GM12878 (cell line): ENCODE results near the gene VPS52. TPM values are rescaled to one million over a fixed set of nuclear protein-coding genes. Genes with fewer than 3 reads are reported as not detected.
A peak's percentile ranks its signal among the peaks of the same experiment; 100 is the strongest.

Experiments used
- BCL3 ChIP-seq: IDR thresholded peaks from 2 replicates; pipeline ENCODE4 v1.6.1; 2011; ENCODE audit warnings: borderline replicate concordance, low read depth, mild to moderate bottlenecking, moderate library complexity, low read length; ENCODE audit not compliant: insufficient read depth, poor library complexity, severe bottlenecking
- CEBPB ChIP-seq, 2 experiments: fragments of 150-350 bp in 1 of 2; IDR thresholded peaks; 2 replicates each; pipeline ENCODE4 v1.6.1; 2012 to 2014; ENCODE audit warnings: low read depth in 2 of 2, low read length in 2 of 2, borderline replicate concordance in 1 of 2, inconsistent platforms in 1 of 2
- E2F8 ChIP-seq: fragments of 450-650 bp; IDR thresholded peaks from 2 replicates; pipeline ENCODE4 v1.6.1; 2018; ENCODE audit warnings: mild to moderate bottlenecking, low read depth, moderate library complexity; ENCODE audit not compliant: partially characterized antibody
- E4F1 ChIP-seq: fragments of 450-650 bp; IDR thresholded peaks from 2 replicates; pipeline ENCODE4 v1.6.1; 2018; ENCODE audit warnings: borderline replicate concordance, mild to moderate bottlenecking; ENCODE audit not compliant: partially characterized antibody
- FOXM1 ChIP-seq: IDR thresholded peaks from 2 replicates; pipeline ENCODE4 v1.6.1; 2012; ENCODE audit warnings: low read depth, mild to moderate bottlenecking, inconsistent platforms, low read length, moderate library complexity
- GABPA ChIP-seq: IDR thresholded peaks from 2 replicates; pipeline ENCODE4 v1.6.1; 2014; ENCODE audit warnings: antibody characterized with exemption, low read depth, mild to moderate bottlenecking, inconsistent platforms
- HCFC1 ChIP-seq: fragments of 150-350 bp; IDR thresholded peaks from 2 replicates; pipeline ENCODE4 v1.6.1; 2014; ENCODE audit warnings: low read length
- HDAC6 ChIP-seq: fragments of 200-600 bp; sonication (generic); IDR thresholded peaks from one replicate; pipeline ENCODE4 v1.8.0; 2017; ENCODE audit warnings: antibody characterized with exemption; ENCODE audit not compliant: unreplicated experiment
- JUND ChIP-seq: IDR thresholded peaks from 2 replicates; pipeline ENCODE4 v1.6.1; 2012; ENCODE audit warnings: low read depth, mild to moderate bottlenecking, low read length, improper control_type of control experiment, moderate library complexity
- NFYB ChIP-seq: IDR thresholded peaks from 2 replicates; pipeline ENCODE4 v1.6.1; 2011; ENCODE audit warnings: low read depth, mild to moderate bottlenecking, low read length, improper control_type of control experiment, moderate library complexity; ENCODE audit not compliant: insufficient read depth
- RAD21 ChIP-seq: IDR thresholded peaks from 2 replicates; pipeline ENCODE4 v1.6.1; 2011; ENCODE audit warnings: mild to moderate bottlenecking, low read depth, low read length, moderate library complexity; ENCODE audit not compliant: insufficient read depth
- RB1 ChIP-seq: fragments of 450-650 bp; formaldehyde crosslinking; IDR thresholded peaks from 2 replicates; pipeline ENCODE4 v1.6.1; 2017; ENCODE audit warnings: mild to moderate bottlenecking, borderline replicate concordance
- REST ChIP-seq: IDR thresholded peaks from 2 replicates; pipeline ENCODE4 v1.6.1; 2012; ENCODE audit warnings: mild to moderate bottlenecking, low read depth, low read length
- RFX5 ChIP-seq: IDR thresholded peaks from 2 replicates; pipeline ENCODE4 v1.6.1; 2011; ENCODE audit warnings: low read depth, low read length, improper control_type of control experiment
- SREBF1 ChIP-seq: IDR thresholded peaks from 2 replicates; pipeline ENCODE4 v1.6.1; 2012; ENCODE audit warnings: mild to moderate bottlenecking, low read length
- SREBF2 ChIP-seq: IDR thresholded peaks from 2 replicates; pipeline ENCODE4 v1.6.1; 2012; ENCODE audit warnings: mild to moderate bottlenecking, low read length
- TBL1XR1 ChIP-seq: IDR thresholded peaks from 2 replicates; pipeline ENCODE4 v1.6.1; 2012; ENCODE audit warnings: low read depth, low read length, improper control_type of control experiment
- YY1 ChIP-seq: IDR thresholded peaks from 2 replicates; pipeline ENCODE4 v1.6.1; 2011; ENCODE audit warnings: low read depth, mild to moderate bottlenecking, low read length
- ZNF384 ChIP-seq: IDR thresholded peaks from 2 replicates; pipeline ENCODE4 v1.6.1; 2012; ENCODE audit warnings: low read depth, mild to moderate bottlenecking, low read length, improper control_type of control experiment, borderline replicate concordance
- polyA plus RNA-seq, 11 experiments: library from polyadenylated mRNA; depleted of rRNA in 4 of 11; unstranded in 6 of 11; stranded (reverse) in 5 of 11; fragments of >200 nt; fragmentation: Nextera tagmentation in 4 of 11; fragmentation: Illumina TruSeq in 1 of 11; extraction: Ambion mirVana in 4 of 11; extraction: Trizol in 1 of 11; gene quantifications; 1 replicate in 1 of 11; 2 replicates in 10 of 11; pipeline versions ENCODE4 v1.2.1 to v1.2.3, GENCODE V29; 2011 to 2016; ENCODE audit warnings: inconsistent platforms in 2 of 11, missing spikeins in 2 of 11, low read depth in 1 of 11
- total RNA-seq, 4 experiments: library from RNA; depleted of rRNA in 3 of 4; stranded (reverse); fragments of >200 nt in 3 of 4; fragmentation: Illumina TruSeq in 1 of 4; extraction: Trizol in 1 of 4; gene quantifications; 2 replicates each; pipeline versions ENCODE4 v1.2.1 to v1.2.3, GENCODE V29; 2013 to 2021

The VPS52 gene
- total and polyA plus RNA-seq, 10 of the 15 experiments (the other 5 are each of a cell fraction or from before 2014, with no cell fraction given): 11.3 to 52.7 (median 36.7) TPM

- TF ChIP-seq HCFC1 (peak; percentile 58), FOXM1 (no peak), GABPA (no peak), CEBPB (IDR thresholded peaks at IDR 0.05; ENCODE audit: borderline replicate concordance in 1 of 2, low read depth in 2 of 2, low read length in 2 of 2) (0 out of 4 replicates have a peak, but pooled peaks of 1 of the 2 experiments have one; percentile 37), JUND (0 out of 2 replicates have a peak, but pooled peaks have one; percentile 4), E4F1 (no peak), HDAC6 (no peak), BCL3 (peak; percentile 17), SREBF2 (no peak), RFX5 (no peak), NFYB (no peak), ZNF384 (no peak), TBL1XR1 (no peak), YY1 (peak; percentile 96), RAD21 (no peak), RB1 (peak; percentile 79; the same call in 1 of the 2 replicates), E2F8 (no peak), SREBF1 (no peak), REST (no peak)
These were observed 63.3 kb downstream of the VPS52 start, which contains the start of gene RING1 (continued) for GRCh38 chr6:33208091-33208967.
